ENCODE results near the gene SSH2.

GRCh38 chr17:29617481-29618271 is 312.4 kb downstream of the SSH2 start:
- peak; percentile 73 for TF ChIP-seq CTCF (conservative IDR thresholded peaks at IDR 0.05; ENCODE audit: low read depth, low read length)
- TF ChIP-seq EZH2 (IDR thresholded peaks at IDR 0.05; ENCODE audit: low read length, unreplicated experiment) = no peak

Data from PC-3 (cell line).